Germinal center (tissue), 1 donor: ENCODE results near the gene EXOC3.
A peak's percentile ranks its signal among the peaks of the same experiment; 100 is the strongest.
"Not testable (repeated sequence)": the region's sequence is repeated elsewhere in the genome, so short reads cannot be mapped to it uniquely, and the experiment has no call there.

Experiments
- DNase-seq: peaks from one replicate; pipeline ENCODE4 v3.0.0; 2012; ENCODE audit warnings: mixed read lengths, low spot score

EXOC3 gene

DNA sequence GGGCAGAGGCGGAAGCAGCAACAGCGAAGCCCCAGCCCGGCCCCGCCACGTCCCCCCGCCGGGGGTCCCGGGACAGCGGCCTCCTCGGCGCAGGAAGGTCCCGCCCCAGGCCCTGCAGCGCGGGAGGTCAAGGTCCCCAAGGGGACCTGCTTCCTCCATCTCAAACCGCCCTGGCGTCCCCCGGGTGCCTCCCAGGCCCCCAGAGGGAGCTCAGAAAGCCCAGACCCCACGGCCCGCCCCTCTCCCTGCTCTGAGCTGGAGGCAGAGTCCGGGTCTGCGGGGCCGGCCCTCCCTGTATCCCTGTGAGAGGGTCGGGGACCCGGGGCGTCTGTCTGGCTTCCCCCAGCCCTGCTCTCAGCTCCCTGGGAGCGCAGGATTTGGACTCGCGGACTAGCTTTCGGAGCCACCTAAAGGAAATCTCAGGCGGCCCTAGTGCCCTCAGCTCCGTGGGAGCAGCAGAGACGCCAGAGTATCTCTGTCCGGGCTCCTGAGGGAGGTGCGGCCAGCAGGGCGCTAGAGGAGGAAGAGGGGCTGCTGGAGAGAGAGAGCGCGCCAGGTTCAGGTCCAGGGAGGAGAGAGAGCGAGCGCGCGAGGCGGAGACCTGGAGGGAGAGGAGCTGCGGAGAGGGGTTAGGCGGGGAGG, 30.7 kb downstream of the EXOC3 start:
- DNase-seq: peak; percentile 46

DNA sequence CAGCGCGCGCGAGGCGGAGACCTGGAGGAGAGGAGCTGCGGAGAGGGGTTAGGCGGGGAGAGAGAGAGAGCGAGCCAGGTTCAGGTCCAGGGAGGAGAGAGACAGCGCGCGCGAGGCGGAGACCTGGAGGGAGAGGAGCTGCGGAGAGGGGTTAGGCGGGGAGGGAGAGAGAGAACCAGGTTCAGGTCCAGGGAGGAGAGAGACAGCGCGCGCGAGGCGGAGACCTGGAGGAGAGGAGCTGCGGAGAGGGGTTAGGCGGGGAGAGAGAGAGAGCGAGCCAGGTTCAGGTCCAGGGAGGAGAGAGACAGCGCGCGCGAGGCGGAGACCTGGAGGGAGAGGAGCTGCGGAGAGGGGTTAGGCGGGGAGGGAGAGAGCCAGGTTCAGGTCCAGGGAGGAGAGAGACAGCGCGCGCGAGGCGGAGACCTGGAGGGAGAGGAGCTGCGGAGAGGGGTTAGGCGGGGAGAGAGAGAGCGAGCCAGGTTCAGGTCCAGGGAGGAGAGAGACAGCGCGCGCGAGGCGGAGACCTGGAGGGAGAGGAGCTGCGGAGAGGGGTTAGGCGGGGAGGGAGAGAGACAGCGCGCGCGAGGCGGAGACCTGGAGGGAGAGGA, 31.4 kb downstream of the EXOC3 start:
- not testable (repeated sequence) for DNase-seq

DNA sequence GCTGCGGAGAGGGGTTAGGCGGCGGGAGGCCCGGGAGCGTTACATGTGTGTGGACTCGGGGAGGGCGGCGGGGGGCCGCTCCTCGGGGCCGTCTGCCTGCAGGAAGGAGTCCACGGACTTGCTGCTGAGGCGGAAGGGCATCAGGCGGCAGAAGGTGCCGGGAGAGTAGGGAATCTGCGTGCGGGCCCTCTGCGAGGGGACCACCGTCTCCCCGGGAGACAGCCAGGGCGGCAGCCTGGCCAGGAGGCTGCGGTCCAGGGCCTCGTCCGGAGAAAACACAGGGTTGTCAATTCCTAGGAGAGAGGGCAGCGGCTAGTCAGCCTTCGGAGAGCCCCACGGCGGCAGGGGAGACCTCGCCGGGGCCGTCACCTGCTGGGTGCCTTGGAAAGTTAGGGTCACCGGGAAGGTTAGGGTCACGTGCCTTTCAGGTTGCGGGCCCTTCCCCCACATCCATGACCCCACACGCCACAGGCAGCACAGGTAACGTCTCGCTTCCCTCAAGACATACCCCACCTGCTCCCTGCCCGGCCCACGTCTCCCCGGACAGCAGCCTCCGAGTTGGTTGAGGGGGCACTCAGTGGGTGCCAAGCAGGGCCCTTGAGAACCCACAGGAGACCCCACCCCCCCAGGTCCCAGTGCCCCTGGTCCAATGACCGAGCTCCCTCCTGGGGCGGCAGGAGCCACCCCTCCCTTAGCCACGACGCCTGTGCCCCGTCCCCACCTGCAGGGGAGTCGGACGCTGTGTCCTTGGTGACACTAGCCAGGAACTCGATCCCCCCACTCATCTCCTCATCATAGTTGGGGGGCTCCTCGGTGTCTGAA, 32.1 kb downstream of the EXOC3 start:
- DNase-seq: no peak

DNA sequence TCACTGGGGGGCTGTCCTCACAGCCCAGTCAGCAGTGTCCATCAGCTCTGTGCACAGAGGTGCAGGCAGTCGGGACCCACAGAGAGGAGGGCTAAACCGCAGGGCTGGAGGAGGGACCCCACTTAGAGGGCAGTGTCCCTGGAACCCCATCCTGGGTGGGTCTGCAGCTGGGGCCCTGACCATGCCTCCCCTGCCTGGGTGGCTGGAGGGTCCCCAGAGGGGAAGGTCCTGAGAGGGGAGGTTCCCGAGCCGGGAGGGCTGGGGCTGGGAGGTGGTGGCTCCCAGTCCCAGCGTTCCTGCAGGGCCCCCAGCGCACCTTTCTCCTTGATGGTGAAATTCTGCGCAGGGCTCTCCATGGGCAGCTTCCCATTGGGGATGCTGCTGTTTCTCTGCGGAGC, 32.7 kb downstream of the EXOC3 start:
- DNase-seq: no peak

DNA sequence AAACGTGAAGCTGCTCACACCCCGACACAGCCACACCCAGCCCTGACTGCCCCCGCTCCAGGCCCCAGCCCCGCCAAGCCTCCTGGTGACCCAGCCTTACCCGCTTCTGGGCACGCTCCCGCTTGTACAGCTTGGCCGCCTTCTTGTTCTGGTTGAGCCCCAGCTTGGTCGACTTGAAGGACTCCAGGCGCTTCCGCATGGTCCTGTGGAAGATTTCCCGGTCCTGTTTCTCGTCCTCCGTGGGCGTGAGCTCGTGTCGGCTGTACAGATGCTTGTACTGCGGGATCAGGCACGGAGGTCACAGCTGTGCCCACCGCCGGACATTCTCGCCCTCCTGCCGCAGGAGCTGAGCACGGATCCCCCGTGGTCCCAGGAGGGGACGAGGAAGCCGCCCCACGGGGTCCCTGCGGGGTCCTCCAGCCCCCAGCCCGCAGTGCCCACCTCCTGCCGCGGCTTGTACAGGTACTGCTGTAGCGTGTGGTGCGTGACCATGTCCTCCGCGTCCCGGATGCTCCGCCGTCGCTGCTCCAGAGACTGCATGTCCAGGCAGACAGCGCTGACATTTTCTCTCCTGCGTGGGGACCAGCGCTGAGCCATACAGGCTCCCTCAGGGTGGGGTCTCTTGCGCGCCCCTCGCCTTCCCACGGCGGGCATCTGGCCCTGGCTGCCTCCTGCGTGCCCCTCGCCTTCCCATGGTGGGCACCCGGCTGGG, 33.3 kb downstream of the EXOC3 start:
- no peak for DNase-seq

DNA sequence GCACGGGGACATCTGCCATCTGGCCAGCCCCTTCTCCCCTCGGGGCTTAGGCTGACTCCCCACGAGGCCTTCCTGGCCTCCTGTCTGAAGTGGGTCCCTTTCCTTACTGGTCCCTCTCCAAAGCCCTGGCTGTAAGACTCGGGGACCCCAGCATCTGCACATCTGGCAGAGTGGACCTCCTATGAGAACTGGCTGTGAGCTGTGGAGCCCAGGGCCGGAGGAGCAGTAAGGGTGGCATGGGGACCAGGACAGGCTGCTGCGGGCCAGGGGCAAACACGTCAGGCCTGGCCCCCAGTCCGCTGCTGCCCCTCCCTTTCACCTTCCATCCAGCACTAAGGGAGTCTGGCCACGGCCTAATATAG, 33.8 kb downstream of the EXOC3 start:
- DNase-seq: no peak

DNA sequence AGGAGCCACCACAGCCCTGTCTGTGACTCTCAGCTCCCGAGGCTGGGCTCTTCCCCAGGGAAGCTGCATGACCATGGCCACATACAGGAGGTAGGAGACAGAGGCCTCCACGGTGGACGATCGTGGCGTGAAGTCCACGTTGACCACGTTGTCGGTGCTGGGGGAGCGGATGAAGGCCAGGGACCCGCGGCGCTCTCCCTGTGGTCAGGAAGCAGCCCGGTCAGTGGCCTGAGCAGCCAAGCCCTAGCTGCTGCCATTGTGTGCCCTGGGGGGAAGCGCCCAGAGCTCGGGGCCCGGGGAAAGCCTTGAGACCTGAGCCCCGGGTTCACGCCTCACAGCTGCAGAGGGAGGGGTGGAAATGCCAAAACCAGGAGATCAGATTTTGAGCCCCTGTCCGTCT, 34.3 kb downstream of the EXOC3 start:
- DNase-seq: no peak

DNA sequence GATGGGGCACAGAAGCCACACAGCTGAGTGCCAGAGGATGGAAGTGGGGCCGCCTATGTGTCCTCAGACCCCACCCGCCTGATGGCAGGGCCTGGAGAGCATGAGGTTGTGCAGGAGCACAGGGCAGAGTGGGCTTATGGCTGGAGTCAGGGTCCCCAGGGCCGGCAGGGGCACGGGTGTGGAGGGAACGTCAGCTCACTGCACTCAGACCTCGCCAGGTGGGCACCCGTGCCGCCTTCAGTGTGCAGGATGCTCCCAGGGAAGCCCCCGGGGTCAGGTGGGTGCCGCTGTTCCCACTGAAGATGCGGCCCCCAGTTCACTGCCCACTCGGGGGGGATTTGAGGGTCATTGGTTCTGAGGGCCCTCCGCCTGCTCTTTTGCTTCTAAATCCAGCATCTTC, 34.9 kb downstream of the EXOC3 start:
- DNase-seq: no peak

DNA sequence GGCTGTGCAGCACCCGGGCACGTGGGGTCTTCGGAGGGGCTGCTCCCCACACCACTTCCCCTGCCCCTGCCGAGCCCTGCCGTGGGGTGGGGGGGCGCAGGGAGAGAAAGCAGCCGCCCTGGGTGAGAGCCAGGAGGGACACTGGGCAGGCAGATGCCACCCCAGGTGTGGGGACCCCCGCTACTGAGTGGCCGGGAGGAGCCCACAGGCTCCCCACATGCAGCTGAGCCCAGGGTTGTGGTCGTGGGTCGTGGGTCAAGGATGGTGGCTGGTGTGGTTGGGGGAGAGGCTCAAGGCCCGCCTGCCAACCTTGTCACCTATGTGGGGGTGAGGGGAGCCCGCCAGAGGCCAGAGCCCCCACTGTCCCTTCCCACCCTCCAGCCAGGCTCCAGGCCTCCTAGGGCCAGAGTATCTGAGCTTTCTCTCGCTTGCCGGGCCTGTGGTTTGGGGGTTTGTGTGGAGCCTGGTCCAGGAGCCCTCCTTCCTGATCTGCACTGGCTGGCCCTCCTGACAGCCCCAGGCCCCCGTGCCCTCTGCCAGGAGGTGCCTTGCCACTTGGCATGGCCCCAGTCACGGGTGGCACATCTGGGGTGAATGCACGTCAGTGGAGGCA, 35.5 kb downstream of the EXOC3 start:
- DNase-seq: no peak

DNA sequence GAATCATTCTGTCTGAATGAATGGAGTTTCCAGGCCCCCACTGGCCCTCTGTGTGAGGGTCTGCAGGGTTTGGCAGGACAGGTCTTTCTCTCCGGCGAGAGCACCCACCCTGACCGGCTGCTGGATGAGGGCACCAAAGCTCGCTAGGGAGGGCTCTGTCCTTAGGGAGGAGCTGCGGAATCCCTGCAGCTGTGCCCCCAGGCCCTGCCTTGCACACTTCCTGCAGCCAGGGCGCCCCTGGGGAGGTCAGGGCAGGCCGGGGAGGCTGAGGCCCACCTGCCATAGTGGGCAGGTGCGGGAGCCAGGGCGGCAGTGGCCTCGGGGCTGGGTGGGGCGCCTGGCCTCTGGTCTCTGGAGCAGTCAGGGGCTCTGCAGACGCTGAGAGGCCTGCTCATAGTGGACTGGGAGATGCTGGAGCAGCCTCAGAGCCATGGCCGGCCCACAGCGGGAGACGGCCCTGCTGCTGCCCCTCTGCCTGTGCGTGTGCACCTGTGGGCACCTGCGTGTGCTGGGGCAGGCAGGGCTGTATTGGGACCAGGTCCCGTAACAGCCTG, 36.1 kb downstream of the EXOC3 start:
- DNase-seq: no peak

DNA sequence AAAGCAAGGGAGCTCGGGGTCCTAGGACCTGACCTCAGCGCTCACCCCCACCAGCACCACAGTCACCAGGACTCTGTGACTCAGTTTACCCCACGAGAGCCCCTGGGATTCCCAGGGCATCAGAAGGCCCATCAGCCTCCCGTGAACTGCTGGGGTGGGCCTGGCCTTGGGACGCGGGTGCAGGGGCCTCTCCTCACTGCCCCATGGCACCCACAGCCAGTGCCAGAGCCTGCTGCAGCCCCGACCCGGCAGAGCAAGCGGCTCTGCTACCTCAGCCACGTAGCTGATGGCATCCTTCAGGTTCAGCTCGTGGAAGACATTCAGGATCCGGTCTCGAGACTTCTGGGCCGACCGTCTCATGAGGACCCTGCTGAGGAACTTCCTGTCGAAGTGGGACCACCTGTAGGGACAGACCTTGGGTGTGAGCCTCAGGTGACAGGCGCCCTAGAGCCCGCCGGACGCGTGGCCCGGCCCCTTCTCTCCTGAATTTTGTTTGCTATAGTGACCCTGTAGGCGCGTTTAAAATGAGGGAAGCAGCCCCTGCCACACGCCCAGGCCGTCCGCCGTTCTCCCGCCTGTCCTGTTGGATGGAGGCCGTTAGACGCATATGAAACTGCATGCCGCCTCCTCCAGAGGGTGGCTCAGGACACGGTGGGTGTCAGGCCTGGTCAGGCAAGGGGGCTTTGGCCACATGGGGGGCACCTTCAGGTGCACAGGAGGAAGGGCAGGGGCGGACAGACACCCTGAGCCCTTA, 36.8 kb downstream of the EXOC3 start:
- DNase-seq: no peak

DNA sequence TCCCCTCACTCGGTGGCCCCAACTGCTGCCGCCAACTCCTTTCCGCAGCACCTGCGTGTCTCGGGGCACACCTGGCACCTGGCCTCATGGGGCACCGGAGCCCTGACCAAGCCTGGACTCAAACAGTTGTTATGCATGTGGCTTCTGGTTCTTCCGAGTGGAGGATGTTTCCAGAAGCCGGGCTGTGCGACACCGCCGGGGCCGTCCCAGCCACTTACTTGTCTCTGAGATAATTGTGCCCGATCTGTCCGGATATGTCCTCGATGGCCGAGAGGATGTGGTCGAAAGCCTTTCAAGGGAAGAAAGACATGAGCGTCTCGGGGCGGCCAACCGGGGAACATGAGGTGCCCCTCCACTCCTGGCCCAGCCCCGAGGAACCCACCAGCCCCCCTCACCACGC, 38.4 kb downstream of the EXOC3 start:
- no peak for DNase-seq

DNA sequence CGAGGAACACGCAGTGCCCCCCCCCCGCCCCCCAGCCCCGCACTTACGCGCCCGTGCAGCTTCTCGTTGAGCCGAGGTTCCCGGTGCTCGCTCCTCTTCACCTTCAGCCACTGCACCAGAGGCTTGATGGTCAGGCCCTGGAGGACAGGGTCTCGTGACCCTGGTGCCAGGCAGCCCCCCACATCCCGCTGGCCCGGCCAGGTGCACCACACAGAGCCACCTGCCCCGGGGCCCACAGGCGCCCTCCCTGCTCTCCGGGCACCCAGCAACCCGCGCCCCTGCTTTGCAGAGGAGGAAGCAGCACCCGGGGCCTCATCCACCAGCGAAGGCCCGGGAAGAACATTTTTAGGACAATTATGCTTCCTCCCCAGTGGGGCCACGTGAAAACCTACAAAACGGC, 39.0 kb downstream of the EXOC3 start:
- no peak for DNase-seq

DNA sequence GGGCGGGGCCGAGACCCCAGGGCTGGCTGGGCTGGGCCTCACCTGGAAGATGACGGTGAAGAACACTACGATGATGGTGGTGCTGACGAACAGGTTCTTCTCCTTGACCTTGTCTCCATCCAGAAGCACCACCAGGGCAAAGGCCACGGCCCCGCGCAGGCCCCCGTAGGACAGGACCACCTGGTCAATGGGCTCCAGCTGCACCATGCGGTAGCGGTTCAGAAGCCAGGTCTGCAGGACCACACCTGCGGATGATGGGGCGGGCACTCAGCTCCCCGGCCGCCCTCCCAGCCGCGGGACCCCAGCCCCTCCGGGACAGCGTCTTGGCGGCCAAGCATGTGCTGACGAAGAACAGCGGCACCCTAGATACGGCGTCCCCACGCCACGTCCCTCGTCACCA, 39.5 kb downstream of the EXOC3 start:
- no peak for DNase-seq

DNA sequence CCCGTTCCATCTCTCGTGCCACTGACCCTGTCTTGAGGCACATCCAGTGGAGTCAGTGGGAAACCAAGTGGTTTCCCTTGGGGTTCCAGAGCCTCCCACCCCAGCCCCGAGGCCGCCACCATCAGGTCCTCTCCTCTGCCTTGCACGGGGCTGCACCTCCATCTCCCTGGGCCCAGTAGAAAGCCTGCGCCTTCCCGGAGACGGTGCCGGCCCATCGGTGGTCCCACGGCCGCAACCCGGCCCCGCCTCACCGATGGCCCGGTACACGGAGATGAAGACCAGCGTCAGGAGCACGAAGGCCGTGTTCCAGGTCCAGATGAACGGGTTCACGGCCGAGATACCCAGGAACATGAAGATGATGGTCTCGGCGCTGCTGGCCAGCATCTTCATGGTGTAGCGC, 40.0 kb downstream of the EXOC3 start:
- no peak for DNase-seq

DNA sequence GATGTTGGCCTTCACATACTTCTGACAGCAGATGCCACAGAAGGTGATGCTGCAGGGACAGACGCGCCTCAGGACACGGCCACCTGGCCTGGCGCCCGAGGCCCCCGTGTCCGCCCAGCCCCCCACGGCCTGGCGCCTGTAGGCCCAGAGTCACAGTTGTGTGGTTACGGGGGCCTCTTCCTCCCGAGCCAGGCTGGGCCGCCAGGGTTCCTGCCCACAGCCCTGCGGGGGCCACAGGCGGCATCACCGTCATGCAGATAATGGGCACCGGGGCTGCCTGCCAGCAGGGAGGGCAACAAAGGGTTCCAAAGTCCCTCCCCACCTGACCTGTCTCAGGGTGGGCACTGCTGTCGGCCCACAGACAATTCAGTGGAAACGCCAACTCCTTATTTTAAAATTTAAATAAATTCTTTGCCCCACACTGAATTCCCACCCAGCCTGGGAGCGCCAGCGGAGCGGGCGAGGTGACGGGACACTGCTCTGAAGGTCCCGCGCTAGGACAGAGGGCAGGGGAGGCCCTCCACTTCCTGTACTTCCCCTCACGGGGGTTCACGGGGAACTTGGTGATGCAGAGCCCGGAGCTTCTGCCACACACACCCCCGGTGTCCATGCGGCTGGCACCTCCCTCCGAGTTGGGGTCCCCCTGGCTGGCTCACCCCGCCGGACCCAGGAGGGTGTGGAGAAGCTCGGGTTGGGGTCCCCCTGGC, 40.6 kb downstream of the EXOC3 start:
- no peak for DNase-seq

DNA sequence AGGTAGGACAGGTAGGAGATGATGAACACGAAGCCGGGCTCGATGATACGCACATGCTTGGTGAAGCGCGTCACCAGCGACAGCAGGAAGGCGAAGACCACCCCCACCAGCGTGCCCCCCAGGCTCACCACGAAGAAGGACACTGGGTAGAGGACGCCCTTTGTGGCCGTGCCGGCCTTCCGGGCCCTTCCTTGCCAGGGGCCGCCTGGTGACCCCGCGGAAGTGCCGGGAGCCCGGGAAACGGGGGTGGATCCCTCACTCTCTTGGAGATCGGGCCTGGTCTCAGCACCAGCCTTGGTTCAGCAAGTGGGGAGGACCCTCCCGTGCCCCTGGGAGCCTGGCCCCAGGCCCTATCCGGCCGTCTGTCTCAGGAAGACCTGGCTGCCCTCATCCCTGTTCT, 41.6 kb downstream of the EXOC3 start:
- DNase-seq: no peak

DNA sequence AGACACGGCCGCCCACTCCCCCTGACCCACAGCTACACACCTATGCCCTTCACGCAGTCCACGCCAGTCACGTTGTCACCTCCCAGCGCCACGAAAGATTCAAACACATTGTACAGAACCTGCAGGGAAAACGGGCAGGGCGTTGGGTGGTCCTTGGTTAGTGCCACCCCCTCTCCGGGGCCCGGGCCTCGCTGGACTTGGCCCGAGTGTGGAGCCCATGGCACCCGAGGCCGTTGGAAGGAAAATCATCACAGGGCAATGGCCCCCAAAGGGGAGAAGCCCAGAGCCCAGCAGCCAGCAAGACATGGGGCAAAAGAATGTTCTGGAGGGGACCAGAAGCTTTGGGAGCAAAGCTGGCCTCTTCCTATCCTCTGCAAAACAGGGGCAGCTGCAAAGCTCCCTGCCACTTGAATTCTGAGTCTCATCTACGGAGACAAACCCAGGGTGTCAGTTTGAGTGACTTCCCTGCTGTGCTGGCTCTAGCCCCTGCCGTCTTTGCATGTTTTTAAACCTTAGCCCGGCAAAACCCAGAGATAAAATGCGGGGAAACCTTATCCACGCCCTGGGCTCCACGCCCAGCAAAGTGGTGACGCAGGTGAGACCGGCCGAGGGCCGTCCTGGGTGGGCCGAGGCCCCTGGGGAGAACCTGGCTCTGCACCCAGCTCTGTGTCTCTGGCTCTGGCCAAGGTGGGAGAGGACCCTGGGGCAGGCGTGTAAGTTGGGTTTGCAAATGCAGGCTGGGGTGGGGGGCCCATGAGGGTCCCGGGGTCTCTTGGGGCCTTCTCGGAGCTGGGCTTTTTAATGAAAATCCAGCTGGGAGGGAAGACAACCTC, 42.4 kb downstream of the EXOC3 start:
- DNase-seq: no peak

DNA sequence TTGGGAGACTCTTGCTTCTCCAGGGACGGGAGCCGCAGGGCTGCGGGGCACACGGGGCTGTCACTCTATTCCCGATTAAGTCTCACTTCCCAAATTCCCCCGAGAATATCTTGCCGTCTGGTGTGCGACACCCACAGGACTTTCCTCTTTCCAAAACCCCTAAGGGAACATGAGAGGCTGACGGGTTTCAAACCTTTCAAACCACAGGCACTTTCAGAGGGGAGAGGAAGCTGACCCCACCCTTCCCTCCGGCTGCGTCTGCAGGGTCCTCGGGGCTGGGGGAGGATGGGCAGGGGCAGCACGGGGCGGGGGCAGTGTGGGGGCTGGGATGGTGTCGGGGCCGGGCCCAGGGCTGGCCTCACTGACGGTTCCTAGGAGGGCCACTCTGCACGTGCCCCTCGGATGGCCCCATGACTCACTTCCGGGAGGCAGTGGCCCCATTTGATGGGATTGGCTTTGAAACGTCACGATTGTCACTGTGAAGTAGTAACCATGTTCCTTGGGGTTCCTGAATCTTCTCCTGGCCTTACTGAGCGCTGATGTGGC, 43.0 kb downstream of the EXOC3 start:
- DNase-seq: no peak
